Bronchial epithelial cell (primary cell): ENCODE results near the gene TROAP. TPM values are rescaled to one million over a fixed set of nuclear protein-coding genes. Genes with fewer than 3 reads are reported as not detected.
"Not testable (repeated sequence)": the region's sequence is repeated elsewhere in the genome, so short reads cannot be mapped to it uniquely, and the experiment has no call there.

Experiments used
- DNase-seq: peaks from one replicate; pipeline ENCODE4 v3.0.0-alpha.2; 2010; ENCODE audit warnings: low read depth
- FAIRE-seq: peaks from 2 replicates; lab custom pipeline; 2011; peaks lifted over from hg19 to GRCh38; lab: Jason Lieb, UNC
- H3K27me3 ChIP-seq: 2 replicates; pipeline ENCODE4 v1.5.1; 2011; ENCODE audit warnings: low read length; ENCODE audit not compliant: control insufficient read depth, insufficient read depth
- H3K36me3 ChIP-seq: 2 replicates; pipeline ENCODE4 v1.5.1; 2011; ENCODE audit warnings: low read length; ENCODE audit not compliant: control insufficient read depth, insufficient read depth
- H3K4me3 ChIP-seq: 2 replicates; pipeline ENCODE4 v1.5.1; 2011; ENCODE audit warnings: mild to moderate bottlenecking, low read depth, low read length, control low read depth
- CTCF ChIP-seq: IDR thresholded peaks from 2 replicates; pipeline ENCODE4 v1.5.1; 2011; ENCODE audit warnings: mild to moderate bottlenecking, moderate library complexity, low read length, control low read depth, inconsistent platforms; ENCODE audit not compliant: insufficient read depth, severe bottlenecking
- total RNA-seq: library from RNA; depleted of rRNA; stranded (reverse); fragments of >200 nt; gene quantifications from 2 replicates; pipeline ENCODE4 v1.2.1, GENCODE V29; 2014

Gene TROAP
- total RNA-seq, 1 donor from 2014 or later = 2.6 TPM

GRCh38 chr12:49304161-49304560 lies 18.9 kb upstream of the TROAP start:
- FAIRE-seq (no peak), DNase-seq (no peak)
- no peak for TF ChIP-seq CTCF
- Histone ChIP-seq H3K4me3 (no peak overlapping the region), H3K27me3 (peaks cover 2% of the 10 kb centered on the region), H3K36me3 (no peaks in the 10 kb centered on the region)

- Histone ChIP-seq H3K27me3 (peaks cover 2% of the 10 kb centered on the region), H3K4me3 (no peak overlapping the region), H3K36me3 (no peaks in the 10 kb centered on the region)
- TF ChIP-seq CTCF = no peak
- DNase-seq (no peak), FAIRE-seq (no peak)
Observed at GRCh38 chr12:49305762-49306510, 17.1 kb upstream of the TROAP start.

- no peak overlapping the region for H3K4me3 ChIP-seq
- DNase-seq (no peak), FAIRE-seq (no peak)
- H3K36me3 ChIP-seq = no peaks in the 10 kb centered on the region
- peaks cover 4% of the 10 kb centered on the region for H3K27me3 ChIP-seq
- no peak for TF ChIP-seq CTCF
Observed at GRCh38 chr12:49309386-49309785, 13.7 kb upstream of the TROAP start.

GRCh38 chr12:49310451-49311000 lies 12.5 kb upstream of the TROAP start:
- H3K4me3 ChIP-seq, H3K27me3 ChIP-seq, FAIRE-seq, H3K36me3 ChIP-seq, DNase-seq: not testable (repeated sequence)

- no peak for DNase-seq
- H3K4me3 ChIP-seq = no peak overlapping the region
- TF ChIP-seq CTCF = no peak
- no peaks in the 10 kb centered on the region for H3K36me3 ChIP-seq
- no peak for FAIRE-seq
- H3K27me3 ChIP-seq = peaks cover 2% of the 10 kb centered on the region
Observed at GRCh38 chr12:49314811-49315210, 8.2 kb upstream of the TROAP start.

GRCh38 chr12:49317118-49317517 lies 5.9 kb upstream of the TROAP start:
- FAIRE-seq, DNase-seq, H3K4me3 ChIP-seq, H3K36me3 ChIP-seq, H3K27me3 ChIP-seq: not testable (repeated sequence)

- not testable (repeated sequence) for H3K27me3 ChIP-seq, H3K36me3 ChIP-seq, DNase-seq, H3K4me3 ChIP-seq, FAIRE-seq
Observed at GRCh38 chr12:49320411-49321103, 2.5 kb upstream of the TROAP start.
